GM12878 (cell line): ENCODE data around the gene CDKN1C. TPM values are rescaled to one million over a fixed set of nuclear protein-coding genes. Genes with fewer than 3 reads are reported as not detected.
A peak's percentile ranks its signal among the peaks of the same experiment; 100 is the strongest.

ENCODE experiments used
- ATAC-seq: fragments of 200-7000 bp; cut with Tn5 transposase; 3 replicates; pipeline ENCODE4 v1.9.1; 2020; ENCODE audit warnings: mild to moderate bottlenecking, moderate library complexity
- BruUV-seq: library from RNA; stranded (reverse); fragments of 400-500 nt; replicated peaks from 2 replicates; lab custom pipeline; 2021; lab: Mats Ljungman, UMichigan
- CTCF ChIA-PET: fragments of 300-600 bp; sonication (Branson Sonifier 250); formaldehyde crosslinking; extraction: SDS; loops from one replicate; lab custom pipeline; 2021; ENCODE audit warnings: inconsistent platforms; lab: Yijun Ruan, JAX
- POLR2A ChIA-PET: fragments of 350-600 bp; formaldehyde crosslinking; extraction: SDS; loops from one replicate; lab custom pipeline; 2021; ENCODE audit warnings: inconsistent platforms; lab: Charles Lee
- RAD21 ChIA-PET: fragments of 300-600 bp; sonication (Branson Sonifier 250); formaldehyde crosslinking; loops from one replicate; lab custom pipeline; 2023; ENCODE audit warnings: antibody characterized with exemption; ENCODE audit not compliant: unreplicated experiment; lab: Charles Lee
- SMC1A ChIA-PET: fragments of 300-600 bp; sonication (Branson Sonifier 250); formaldehyde crosslinking; loops from one replicate; lab custom pipeline; 2023; ENCODE audit not compliant: unreplicated experiment, uncharacterized antibody; lab: Charles Lee
- DNase-seq: peaks from one replicate; pipeline ENCODE4 v3.0.0-alpha.2; 2011; ENCODE audit warnings: low read depth, low spot score
- FAIRE-seq: peaks from 3 replicates; lab custom pipeline; 2011; peaks lifted over from hg19 to GRCh38; lab: Jason Lieb, UNC
- H2AFZ ChIP-seq: 2 replicates; pipeline ENCODE4 v1.6.0; 2011; ENCODE audit warnings: low read depth, low read length, control low read depth; ENCODE audit not compliant: control insufficient read depth
- H3K27ac ChIP-seq: 2 replicates; pipeline ENCODE4 v1.5.1; 2011; ENCODE audit warnings: control low read depth; ENCODE audit not compliant: control insufficient read depth, insufficient read depth
- H3K27me3 ChIP-seq, 2 experiments: replicated peaks in 1 of 2; 2 replicates each; pipeline versions ENCODE4 v1.6.0 to v1.6.1; 2011; ENCODE audit warnings: low read length in 1 of 2; ENCODE audit not compliant: control insufficient read depth in 2 of 2, insufficient read depth in 2 of 2
- H3K36me3 ChIP-seq, 2 experiments: 2 replicates each; pipeline ENCODE4 v1.5.1; 2011; ENCODE audit warnings: low read length in 1 of 2; ENCODE audit not compliant: control insufficient read depth in 2 of 2, insufficient read depth in 2 of 2
- H3K4me1 ChIP-seq: 2 replicates; pipeline ENCODE4 v1.6.1; 2011; ENCODE audit warnings: mild to moderate bottlenecking, low read length, moderate library complexity, mixed read lengths; ENCODE audit not compliant: control insufficient read depth, insufficient read depth
- H3K4me2 ChIP-seq: 2 replicates; pipeline ENCODE4 v1.6.0; 2011; ENCODE audit warnings: control low read depth; ENCODE audit not compliant: control insufficient read depth, insufficient read depth
- H3K4me3 ChIP-seq: fragments of 200-600 bp; sonication (generic); 2 replicates; pipeline ENCODE4 v1.5.1; 2016
- H3K79me2 ChIP-seq: 2 replicates; pipeline ENCODE4 v1.6.0; 2011; ENCODE audit warnings: low read length; ENCODE audit not compliant: control insufficient read depth, insufficient read depth
- H3K9ac ChIP-seq: 2 replicates; pipeline ENCODE4 v1.8.0; 2011; ENCODE audit warnings: low read length, control low read depth, mixed read lengths; ENCODE audit not compliant: control insufficient read depth, insufficient read depth
- H3K9me3 ChIP-seq: replicated peaks from 3 replicates; pipeline ENCODE4 v1.5.1; 2011; ENCODE audit warnings: mild to moderate bottlenecking, low read length; ENCODE audit not compliant: control insufficient read depth, insufficient read depth
- H4K20me1 ChIP-seq: 2 replicates; pipeline ENCODE4 v1.6.0; 2011; ENCODE audit not compliant: control insufficient read depth, insufficient read depth
- CHD2 ChIP-seq: IDR thresholded peaks from 2 replicates; pipeline ENCODE4 v1.6.1; 2011; ENCODE audit warnings: low read depth, low read length, improper control_type of control experiment, borderline replicate concordance
- CTCF ChIP-seq, 3 experiments: IDR thresholded peaks in 2 of 3; conservative IDR thresholded peaks in 1 of 3; 2 replicates each; pipeline ENCODE4 v1.5.1; 2011; ENCODE audit warnings: low read depth in 3 of 3, low read length in 3 of 3, mild to moderate bottlenecking in 3 of 3, control low read depth in 2 of 3, moderate library complexity in 2 of 3, inconsistent platforms in 1 of 3, mixed read lengths in 1 of 3; ENCODE audit not compliant: control insufficient read depth in 2 of 3, insufficient read depth in 1 of 3; ENCODE audit errors: extremely low read depth in 1 of 3
- EP300 ChIP-seq, 2 experiments: fragments of 150-350 bp in 1 of 2; IDR thresholded peaks; 2 replicates each; pipeline ENCODE4 v1.6.1; 2011 to 2012; ENCODE audit warnings: low read depth in 2 of 2, low read length in 2 of 2, borderline replicate concordance in 1 of 2, improper control_type of control experiment in 1 of 2, inconsistent platforms in 1 of 2; ENCODE audit not compliant: control insufficient read depth in 1 of 2
- ESRRA ChIP-seq: IDR thresholded peaks from 2 replicates; pipeline ENCODE4 v1.6.1; 2012; ENCODE audit warnings: mild to moderate bottlenecking, low read length, improper control_type of control experiment
- IKZF1 ChIP-seq: fragments of 450-650 bp; conservative IDR thresholded peaks from 2 replicates; pipeline ENCODE4 v1.6.1; 2017; ENCODE audit warnings: antibody characterized with exemption, mild to moderate bottlenecking
- LARP7 ChIP-seq: fragments of 450-650 bp; IDR thresholded peaks from 2 replicates; pipeline ENCODE4 v1.6.1; 2017; ENCODE audit warnings: mild to moderate bottlenecking
- MLLT1 ChIP-seq: fragments of 450-650 bp; IDR thresholded peaks from 2 replicates; pipeline ENCODE4 v1.6.1; 2016; ENCODE audit warnings: mild to moderate bottlenecking
- RAD21 ChIP-seq: IDR thresholded peaks from 2 replicates; pipeline ENCODE4 v1.6.1; 2011; ENCODE audit warnings: mild to moderate bottlenecking, low read depth, low read length, moderate library complexity; ENCODE audit not compliant: insufficient read depth
- RELA ChIP-seq: fragments of 450-650 bp; IDR thresholded peaks from 2 replicates; pipeline ENCODE4 v1.8.0; 2014; ENCODE audit warnings: borderline replicate concordance; ENCODE audit not compliant: partially characterized antibody
- RUNX3 ChIP-seq: IDR thresholded peaks from 2 replicates; pipeline ENCODE4 v1.6.1; 2012; ENCODE audit warnings: low read length, inconsistent platforms
- SP1 ChIP-seq: IDR thresholded peaks from one replicate; pipeline ENCODE4 v1.6.1; 2011; ENCODE audit warnings: low read depth, low read length
- SREBF2 ChIP-seq: IDR thresholded peaks from 2 replicates; pipeline ENCODE4 v1.6.1; 2012; ENCODE audit warnings: mild to moderate bottlenecking, low read length
- YY1 ChIP-seq: IDR thresholded peaks from 2 replicates; pipeline ENCODE4 v1.6.1; 2011; ENCODE audit warnings: low read depth, mild to moderate bottlenecking, low read length
- ZBTB4 ChIP-seq: fragments of 450-650 bp; formaldehyde crosslinking; IDR thresholded peaks from 2 replicates; pipeline ENCODE4 v1.4.0; 2022; ENCODE audit warnings: mild to moderate bottlenecking, moderate library complexity
- ZNF24 ChIP-seq: fragments of 450-650 bp; IDR thresholded peaks from 2 replicates; pipeline ENCODE4 v1.6.1; 2017; ENCODE audit warnings: antibody characterized with exemption, mild to moderate bottlenecking
- ZNF274 ChIP-seq: IDR thresholded peaks from one replicate; pipeline ENCODE4 v1.8.0; 2011; ENCODE audit not compliant: insufficient read length, insufficient read depth
- WGBS: methylation state at CpG from one replicate; pipeline ENCODE4 v1.1.6; 2016; ENCODE audit warnings: low lambda C conversion rate; ENCODE audit not compliant: insufficient replicate concordance, insufficient coverage; ENCODE audit errors: missing lambda C conversion rate; 5-methylcytosine and 5-hydroxymethylcytosine counted together
- in situ Hi-C: fragments of 300-500 bp; cut with MboI; formaldehyde crosslinking; loops from 9 replicates; pipeline ENCODE4 v1.14.3; 2018; ENCODE audit warnings: mixed read lengths
- intact Hi-C: fragments of 100-400 bp; cut with micrococcal nuclease; formaldehyde crosslinking; loops from one replicate; pipeline ENCODE4 v1.14.2; 2022; ENCODE audit not compliant: unreplicated experiment
- polyA plus RNA-seq, 11 experiments: library from polyadenylated mRNA; depleted of rRNA in 4 of 11; unstranded in 6 of 11; stranded (reverse) in 5 of 11; fragments of >200 nt; fragmentation: Nextera tagmentation in 4 of 11; fragmentation: Illumina TruSeq in 1 of 11; extraction: Ambion mirVana in 4 of 11; extraction: Trizol in 1 of 11; gene quantifications; 1 replicate in 1 of 11; 2 replicates in 10 of 11; pipeline versions ENCODE4 v1.2.1 to v1.2.3, GENCODE V29; 2011 to 2016; ENCODE audit warnings: inconsistent platforms in 2 of 11, missing spikeins in 2 of 11, low read depth in 1 of 11
- total RNA-seq, 4 experiments: library from RNA; depleted of rRNA in 3 of 4; stranded (reverse); fragments of >200 nt in 3 of 4; fragmentation: Illumina TruSeq in 1 of 4; extraction: Trizol in 1 of 4; gene quantifications; 2 replicates each; pipeline versions ENCODE4 v1.2.1 to v1.2.3, GENCODE V29; 2013 to 2021

The CDKN1C gene
- total and polyA plus RNA-seq, 10 of the 15 experiments (the other 5 are each of a cell fraction or from before 2014, with no cell fraction given), result 0.05 to 0.21 (median 0.14) TPM; not detected in 7

- no peak for DNase-seq
- SMC1A ChIA-PET, result interaction anchor here (0.7 to 6.9 kb wide), 6 partner anchors 101 to 582 kb away, joined by 3 to 108 read pairs (median 3); partner anchors contain the start of gene KCNQ1OT1
- Histone ChIP-seq H3K4me1 (peaks cover 10% of the 10 kb centered on the region), H4K20me1 (no peaks in the 10 kb centered on the region), H3K9me3 (no peaks in the 10 kb centered on the region), H3K4me2 (no peak overlapping the region), H3K27ac (no peak overlapping the region), H2AFZ (no peak overlapping the region; the same call in 1 of the 2 replicates), H3K9ac (no peak overlapping the region), H3K27me3 (peaks cover 3 to 6% of the 10 kb centered on the region in 2 experiments; a peak in 3 of 4 replicates), H3K4me3 (no peak overlapping the region), H3K36me3 (no peaks in the 10 kb centered on the region), H3K79me2 (no peaks in the 10 kb centered on the region)
- peak; percentile 77 for ATAC-seq
- intact Hi-C loops, result loop anchor here (1.0 to 2.0 kb wide), 3 partner anchors 192 to 460 kb away; no protein-coding TSS in a partner anchor
- RAD21 ChIA-PET, result interaction anchor here (0.6 to 8.3 kb wide), 4 partner anchors 13 to 354 kb away, joined by 3 to 151 read pairs (median 5); partner anchors contain the start of gene PHLDA2
- peak; percentile 81 for FAIRE-seq
- CTCF ChIA-PET, result interaction anchor here (0.6 to 10.2 kb wide), 14 partner anchors 11 to 488 kb away, joined by 3 to 233 read pairs (median 4); partner anchors contain the start of genes PHLDA2 and TSSC4
- POLR2A ChIA-PET, result interaction anchor here (0.7 to 1.2 kb wide), 2 partner anchors 355 to 506 kb away, joined by 3 read pairs; no protein-coding TSS in a partner anchor
- in situ Hi-C loops, result loop anchor here (5.0 kb wide), 1 partner anchor 356 kb away; no protein-coding TSS in a partner anchor
- 24% methylated on average over 24 of the region's 25 CpGs for WGBS
- BruUV-seq, result no TSS peak
- TF ChIP-seq SREBF2, result no peak
- TF ChIP-seq IKZF1, result 0 out of 2 replicates have a peak, but pooled peaks have one; percentile 23
- no peak for TF ChIP-seq ESRRA
- TF ChIP-seq SP1, result peak; percentile 10
- TF ChIP-seq ZNF274, result no peak
- TF ChIP-seq CTCF (IDR thresholded peaks at IDR 0.05 in 2 of 3, conservative IDR thresholded peaks at IDR 0.05 in 1 of 3; ENCODE audit: control insufficient read depth in 2 of 3, extremely low read depth in 1 of 3, insufficient read depth in 1 of 3, low read depth in 3 of 3, low read length in 3 of 3), result peak; percentile 94 to 99 (median 98)
- TF ChIP-seq CHD2, result 0 out of 2 replicates have a peak, but pooled peaks have one; percentile 37
- peak; percentile 76 for TF ChIP-seq YY1
- no peak for TF ChIP-seq MLLT1
- TF ChIP-seq RELA, result peak; percentile 39
- no peak; the same call in 1 of the 2 replicates for TF ChIP-seq LARP7
- TF ChIP-seq RUNX3, result peak; percentile 37; the same call in 1 of the 2 replicates
- TF ChIP-seq ZNF24, result no peak
- TF ChIP-seq RAD21, result peak; percentile 95
- no peak for TF ChIP-seq ZBTB4
- TF ChIP-seq EP300 (IDR thresholded peaks at IDR 0.05; ENCODE audit: borderline replicate concordance in 1 of 2, control insufficient read depth in 1 of 2, low read depth in 2 of 2, low read length in 2 of 2), result no peak
Observed at GRCh38 chr11:2888266-2888968, 2.8 kb upstream of the CDKN1C start.
